Muscle layer of duodenum (tissue), 2 donors: ENCODE data around the gene ARMC10.
"Not testable (repeated sequence)": the region's sequence is repeated elsewhere in the genome, so short reads cannot be mapped to it uniquely, and the experiment has no call there.

Source experiments
- H3K27ac ChIP-seq: one replicate; pipeline ENCODE4 v1.7.0; 2013; ENCODE audit warnings: mild to moderate bottlenecking, low read length
- H3K27me3 ChIP-seq: one replicate; pipeline ENCODE4 v1.7.0; 2013; ENCODE audit warnings: low read depth, mild to moderate bottlenecking, control low read depth, low read length
- H3K36me3 ChIP-seq, 2 donors: one replicate each; pipeline ENCODE4 v1.7.0; 2013; ENCODE audit warnings: low read length in 2 of 2, control low read depth in 1 of 2, mild to moderate bottlenecking in 1 of 2; ENCODE audit not compliant: insufficient read depth in 2 of 2, control insufficient read depth in 1 of 2
- H3K4me1 ChIP-seq, 2 donors: one replicate each; pipeline ENCODE4 v1.7.0; 2013; ENCODE audit warnings: low read length in 2 of 2, mild to moderate bottlenecking in 2 of 2, control low read depth in 1 of 2, moderate library complexity in 1 of 2; ENCODE audit not compliant: insufficient read depth in 2 of 2, control insufficient read depth in 1 of 2
- H3K4me3 ChIP-seq, 2 donors: one replicate each; pipeline ENCODE4 v1.7.0; 2013; ENCODE audit warnings: low read length in 2 of 2, low read depth in 1 of 2, mild to moderate bottlenecking in 1 of 2
- H3K9me3 ChIP-seq, 2 donors: one replicate each; pipeline ENCODE4 v1.7.0; 2013; ENCODE audit warnings: low read length in 2 of 2, control low read depth in 1 of 2, mild to moderate bottlenecking in 1 of 2; ENCODE audit not compliant: control insufficient read depth in 1 of 2
- donor health status: healthy.

ARMC10 gene

GRCh38 chr7:103074519-103075336, at the start of gene ARMC10, which contains the start of gene FBXL13:
Gene ARMC10, plus strand, starts transcription at chr7:103075140. Its CDS starts 133 bp downstream, at chr7:103075273.
Gene FBXL13, minus strand, starts transcription at chr7:103074796.
- peak within 1 kb of the TSS; percentile 83 to 98 for H3K4me3 ChIP-seq

GRCh38 chr7:103025341-103025740, 49.6 kb upstream of the ARMC10 start:
- Histone ChIP-seq H3K4me1 (no peaks in the 10 kb centered on the region), H3K4me3 (no peak overlapping the region), H3K27ac (no peak overlapping the region), H3K9me3 (no peaks in the 10 kb centered on the region), H3K27me3 (no peaks in the 10 kb centered on the region), H3K36me3 (no peaks in the 10 kb centered on the region)

More at GRCh38 chr7:103074519-103075336, at the start of gene ARMC10, which contains the start of gene FBXL13:
- no peaks in the 10 kb centered on the region for H3K9me3 ChIP-seq
- H3K4me1 ChIP-seq = peaks cover 6 to 22% of the 10 kb centered on the region in 2 donors
- H3K27me3 ChIP-seq = no peaks in the 10 kb centered on the region
- H3K27ac ChIP-seq = peak within 1 kb of the TSS; percentile 88
- no peaks in the 10 kb centered on the region for H3K36me3 ChIP-seq

- Histone ChIP-seq H3K27me3 (no peaks in the 10 kb centered on the region), H3K9me3 (no peaks in the 10 kb centered on the region), H3K36me3 (no peaks in the 10 kb centered on the region), H3K4me3 (no peak overlapping the region), H3K4me1 (no peaks in the 10 kb centered on the region), H3K27ac (no peak overlapping the region)
Observed at GRCh38 chr7:103031024-103031423, 43.9 kb upstream of the ARMC10 start.

- H3K9me3 ChIP-seq = no peaks in the 10 kb centered on the region
- no peak overlapping the region for H3K27ac ChIP-seq
- H3K4me1 ChIP-seq = no peaks in the 10 kb centered on the region
- no peaks in the 10 kb centered on the region for H3K36me3 ChIP-seq
- H3K4me3 ChIP-seq = no peak overlapping the region
- H3K27me3 ChIP-seq = no peaks in the 10 kb centered on the region
Observed at GRCh38 chr7:103031781-103032180, 43.2 kb upstream of the ARMC10 start.

GRCh38 chr7:103034318-103034717, 40.6 kb upstream of the ARMC10 start:
- H3K27me3 ChIP-seq, H3K4me3 ChIP-seq, H3K36me3 ChIP-seq, H3K4me1 ChIP-seq, H3K27ac ChIP-seq, H3K9me3 ChIP-seq: not testable (repeated sequence)

GRCh38 chr7:103037476-103037822, 37.5 kb upstream of the ARMC10 start:
- H3K4me1 ChIP-seq = no peaks in the 10 kb centered on the region
- no peak overlapping the region for H3K27ac ChIP-seq
- no peaks in the 10 kb centered on the region for H3K27me3 ChIP-seq
- no peaks in the 10 kb centered on the region for H3K36me3 ChIP-seq
- H3K9me3 ChIP-seq = no peaks in the 10 kb centered on the region
- no peak overlapping the region for H3K4me3 ChIP-seq

GRCh38 chr7:103037823-103038739, 36.9 kb upstream of the ARMC10 start:
- not testable (repeated sequence) for H3K27ac ChIP-seq, H3K4me1 ChIP-seq, H3K27me3 ChIP-seq, H3K36me3 ChIP-seq, H3K9me3 ChIP-seq, H3K4me3 ChIP-seq

- H3K36me3 ChIP-seq, H3K27me3 ChIP-seq, H3K9me3 ChIP-seq, H3K27ac ChIP-seq, H3K4me1 ChIP-seq, H3K4me3 ChIP-seq: not testable (repeated sequence)
Observed at GRCh38 chr7:103041815-103042214, 33.1 kb upstream of the ARMC10 start.

GRCh38 chr7:103048833-103049232, 26.1 kb upstream of the ARMC10 start:
- no peaks in the 10 kb centered on the region for H3K36me3 ChIP-seq
- no peak overlapping the region for H3K4me3 ChIP-seq
- H3K27ac ChIP-seq = no peak overlapping the region
- H3K9me3 ChIP-seq = peaks cover 0 to 2% of the 10 kb centered on the region in 2 donors
- H3K27me3 ChIP-seq = no peaks in the 10 kb centered on the region
- no peaks in the 10 kb centered on the region for H3K4me1 ChIP-seq

- H3K4me3 ChIP-seq = no peak overlapping the region
- no peak overlapping the region for H3K27ac ChIP-seq
Observed at GRCh38 chr7:103051519-103051918, 23.4 kb upstream of the ARMC10 start.

GRCh38 chr7:103056006-103056405, 18.9 kb upstream of the ARMC10 start:
- not testable (repeated sequence) for H3K4me1 ChIP-seq, H3K36me3 ChIP-seq, H3K9me3 ChIP-seq, H3K27ac ChIP-seq, H3K4me3 ChIP-seq, H3K27me3 ChIP-seq

More at GRCh38 chr7:103051519-103051918, 23.4 kb upstream of the ARMC10 start:
- H3K9me3 ChIP-seq = no peaks in the 10 kb centered on the region
- H3K4me1 ChIP-seq = no peaks in the 10 kb centered on the region
- no peaks in the 10 kb centered on the region for H3K36me3 ChIP-seq
- no peaks in the 10 kb centered on the region for H3K27me3 ChIP-seq
